Small intestine (tissue), 16 donors: ENCODE results near the gene PARP15. TPM values are rescaled to one million over a fixed set of nuclear protein-coding genes. Genes with fewer than 3 reads are reported as not detected.
A peak's percentile ranks its signal among the peaks of the same experiment; 100 is the strongest.

Source experiments
- DNase-seq, 2 donors: peaks; one replicate each; pipeline versions ENCODE4 v3.0.0 to v3.0.0-alpha.2; 2013
- FAIRE-seq: peaks from 2 replicates; lab custom pipeline; 2012; peaks lifted over from hg19 to GRCh38; lab: Jason Lieb, UNC
- H3K27ac ChIP-seq, 3 donors: one replicate each; pipeline ENCODE4 v1.5.1; 2013; ENCODE audit warnings: low read length in 2 of 3, mild to moderate bottlenecking in 2 of 3, control low read depth in 1 of 3, inconsistent platforms in 1 of 3, low read depth in 1 of 3, moderate library complexity in 1 of 3
- H3K27me3 ChIP-seq, 3 donors: one replicate each; pipeline ENCODE4 v1.6.1; 2013; ENCODE audit warnings: low read length in 3 of 3, inconsistent platforms in 1 of 3; ENCODE audit not compliant: control insufficient read depth in 3 of 3, insufficient read depth in 3 of 3
- H3K36me3 ChIP-seq, 3 donors: one replicate each; pipeline ENCODE4 v1.6.1; 2013; ENCODE audit warnings: low read length in 3 of 3, inconsistent platforms in 1 of 3, low read depth in 1 of 3, mild to moderate bottlenecking in 1 of 3, moderate library complexity in 1 of 3; ENCODE audit not compliant: control insufficient read depth in 3 of 3, insufficient read depth in 2 of 3
- H3K4me1 ChIP-seq, 3 donors: one replicate each; pipeline ENCODE4 v1.6.1; 2013; ENCODE audit warnings: low read length in 2 of 3, inconsistent platforms in 1 of 3, low read depth in 1 of 3, mild to moderate bottlenecking in 1 of 3, moderate library complexity in 1 of 3; ENCODE audit not compliant: control insufficient read depth in 3 of 3, insufficient read depth in 2 of 3
- H3K4me3 ChIP-seq, 3 donors: one replicate each; pipeline ENCODE4 v1.5.1; 2013; ENCODE audit warnings: low read length in 3 of 3, control low read depth in 1 of 3, inconsistent platforms in 1 of 3, low read depth in 1 of 3, mild to moderate bottlenecking in 1 of 3, moderate library complexity in 1 of 3
- H3K9me3 ChIP-seq, 2 donors: one replicate each; pipeline ENCODE4 v1.6.1; 2013; ENCODE audit warnings: low read depth in 1 of 2, low read length in 1 of 2; ENCODE audit not compliant: control insufficient read depth in 2 of 2, insufficient read depth in 1 of 2
- WGBS, 3 donors: extraction: QIAGEN DNeasy Blood & Tissue Kit; methylation state at CpG; one replicate each; pipeline ENCODE4 v1.1.7; 2013; 5-methylcytosine and 5-hydroxymethylcytosine counted together
- long read RNA-seq, 10 donors: transcript quantifications; one replicate each; lab custom pipeline, GENCODE V29; 2026
- polyA plus RNA-seq, 4 donors: library from polyadenylated mRNA; stranded (reverse) in 3 of 4; unstranded in 1 of 4; fragments of 200-250 nt in 3 of 4; fragments of 120-200 nt in 1 of 4; gene quantifications; one replicate each; pipeline versions ENCODE4 v1.2.1 to v1.2.3, GENCODE V29; 2013
- donor health status: healthy with polysubstance abuse.
- donor health status: control.
- donor health status: control.
- donor health status: Bipolar disorder and iron deficiency.
- donor health status: healthy.

PARP15 gene
- 1 to 10 TPM in 1 of 4 donors, under 1 TPM in 3; 0.22 to 1.1 (median 0.75) TPM for polyA plus RNA-seq
- long read RNA-seq, donor 1, result 0 reads
- long read RNA-seq, donor 2, result 0 reads
- long read RNA-seq, donor 3, result 0 reads
- long read RNA-seq, donor 4, result 0 reads
- long read RNA-seq, donor 5, result 0 reads
- long read RNA-seq, donor 6, result 0 reads
- long read RNA-seq, donor 7, result 0 reads
- long read RNA-seq, donor 8, result 0 reads
- long read RNA-seq, donor 9, result 0 reads
- long read RNA-seq, donor 10, partial matches to known transcripts, result 0 of 1 reads
- long read RNA-seq, donor 10, other reads (novel, unspliced or antisense), result 0 of 1 reads

DNA sequence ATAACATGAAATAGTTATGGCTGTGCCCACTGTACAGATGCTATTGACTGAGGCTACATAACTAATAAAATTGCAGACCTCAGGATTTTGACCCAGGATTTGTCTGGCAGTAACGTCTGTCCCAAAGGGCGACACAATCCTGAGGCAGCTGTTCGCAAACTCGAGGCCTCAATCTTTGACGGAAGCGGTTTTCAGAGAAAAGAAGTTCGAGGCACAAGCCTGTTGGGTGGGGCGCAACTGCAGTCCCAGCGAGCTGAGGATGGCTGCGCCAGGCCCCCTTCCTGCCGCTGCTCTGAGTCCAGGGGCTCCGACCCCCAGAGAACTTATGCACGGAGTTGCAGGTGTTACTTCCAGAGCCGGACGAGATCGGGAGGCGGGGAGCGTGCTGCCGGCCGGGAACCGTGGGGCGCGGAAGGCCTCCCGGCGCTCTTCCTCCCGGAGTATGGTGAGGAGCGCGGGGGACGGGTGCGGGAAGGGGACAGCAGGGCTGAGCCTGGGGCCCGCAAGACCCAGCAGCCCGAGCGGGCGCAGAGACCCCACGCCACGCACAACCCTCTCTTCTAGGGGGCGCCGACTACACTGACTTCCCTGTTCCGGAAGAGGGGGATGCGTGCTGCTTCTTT lies at the start of gene PARP15:
PARP15 (plus strand) TSS at position 242 of the 623 bp plus-strand sequence; CDS start at position 260, 18 bp downstream.
- no peak for FAIRE-seq
- Histone ChIP-seq H3K36me3 (peaks cover 0 to 15% (median 0%) of the 10 kb centered on the region in 3 donors), H3K4me1 (peaks cover 0 to 2% (median 0%) of the 10 kb centered on the region in 3 donors), H3K9me3 (peaks cover 0 to 4% of the 10 kb centered on the region in 2 donors), H3K27me3 (peaks cover 0 to 6% (median 0%) of the 10 kb centered on the region in 3 donors), H3K4me3 (peak within 1 kb of the TSS; percentile 49 to 63 (median 60)), H3K27ac (peak within 1 kb of the TSS in 2 of 3 donors; percentile 44 to 80)
- peak; percentile 33 to 47 for DNase-seq
- WGBS, 3 donors, result 3 to 5% (median 4%) methylated on average over 36 to 40 of the region's 40 CpGs

DNA sequence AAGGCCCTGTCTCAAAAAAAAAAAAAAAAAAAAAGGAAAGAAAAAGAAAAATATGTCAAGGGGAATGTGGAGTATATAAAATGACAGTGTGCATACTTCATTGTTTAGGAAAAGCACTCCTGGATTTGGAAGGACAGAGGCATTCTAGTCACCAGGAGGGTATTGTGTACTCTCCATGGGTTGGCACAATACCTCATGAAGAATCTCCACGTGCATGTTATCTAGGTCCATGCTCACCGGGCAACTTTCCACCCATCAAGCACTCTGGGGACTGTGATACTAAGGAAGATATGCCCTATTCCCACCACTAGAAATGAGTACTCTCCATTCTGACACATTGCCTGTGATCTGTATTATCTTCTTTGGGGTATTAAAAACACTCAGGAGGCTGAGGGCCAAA lies 47.3 kb upstream of the PARP15 start:
- Histone ChIP-seq H3K36me3 (peaks cover 17 to 22% (median 20%) of the 10 kb centered on the region in 3 donors), H3K4me3 (no peak overlapping the region), H3K9me3 (no peaks in the 10 kb centered on the region), H3K27ac (no peak overlapping the region), H3K27me3 (no peaks in the 10 kb centered on the region), H3K4me1 (no peaks in the 10 kb centered on the region)
- DNase-seq (no peak), FAIRE-seq (no peak)
- WGBS, 3 donors, result 64 to 88% (median 83%) methylated on average over 2 of the region's 2 CpGs

DNA sequence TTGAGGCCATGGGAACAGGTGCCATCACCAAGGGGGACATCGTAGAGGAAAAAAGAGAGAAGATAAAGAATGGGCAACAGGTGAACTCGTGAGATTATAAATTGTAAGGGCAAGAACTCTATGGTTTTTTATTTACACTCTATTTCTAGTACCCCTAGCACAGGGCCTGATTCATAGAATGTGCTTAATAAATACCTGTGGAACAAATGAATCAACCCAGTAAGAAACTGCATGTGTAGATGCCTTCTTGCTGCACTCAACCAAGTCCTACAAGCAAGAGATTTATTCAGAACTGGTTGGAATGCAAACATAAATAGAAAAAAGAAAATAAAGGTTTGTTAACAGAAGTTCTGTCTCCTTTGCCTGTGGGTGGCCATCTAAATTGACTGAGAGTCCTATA lies 44.0 kb upstream of the PARP15 start:
- H3K9me3 ChIP-seq, result no peaks in the 10 kb centered on the region
- H3K27ac ChIP-seq, result no peak overlapping the region
- no peaks in the 10 kb centered on the region for H3K27me3 ChIP-seq
- no peak for FAIRE-seq
- H3K4me1 ChIP-seq, result peaks cover 0 to 3% (median 0%) of the 10 kb centered on the region in 3 donors
- peaks cover 17 to 29% (median 19%) of the 10 kb centered on the region in 3 donors for H3K36me3 ChIP-seq
- DNase-seq, result no peak
- no peak overlapping the region for H3K4me3 ChIP-seq
- WGBS, 3 donors, result 85 to 93% (median 91%) methylated on average over 2 of the region's 2 CpGs

DNA sequence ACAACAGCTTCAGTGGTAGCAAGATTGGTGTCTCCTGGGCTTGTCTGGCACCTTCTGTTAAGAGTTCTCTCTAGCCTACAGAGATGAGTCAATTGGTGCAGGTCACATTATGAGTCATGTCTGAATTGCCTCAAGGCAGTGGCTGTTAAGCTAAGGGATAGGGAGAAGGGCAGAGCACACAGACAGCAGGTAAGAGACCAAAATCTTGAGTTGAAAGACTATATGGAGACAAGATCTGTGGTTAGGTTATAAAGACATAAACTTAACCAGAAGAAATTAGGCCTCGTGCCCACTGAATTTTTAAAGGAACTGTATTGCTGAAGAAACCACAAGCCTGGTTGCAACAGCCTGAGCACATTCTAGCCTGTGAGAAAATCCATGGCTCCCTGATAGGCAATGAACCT lies 43.5 kb upstream of the PARP15 start:
- peaks cover 0 to 3% (median 0%) of the 10 kb centered on the region in 3 donors for H3K4me1 ChIP-seq
- no peaks in the 10 kb centered on the region for H3K9me3 ChIP-seq
- peaks cover 17 to 29% (median 19%) of the 10 kb centered on the region in 3 donors for H3K36me3 ChIP-seq
- no peak for FAIRE-seq
- no peaks in the 10 kb centered on the region for H3K27me3 ChIP-seq
- 64 to 79% (median 74%) methylated on average over 1 of the region's 1 CpG for WGBS, 3 donors
- H3K27ac ChIP-seq, result no peak overlapping the region
- H3K4me3 ChIP-seq, result no peak overlapping the region
- DNase-seq, result peak; percentile 18 to 23

- H3K4me1 ChIP-seq, result peaks cover 0 to 3% (median 0%) of the 10 kb centered on the region in 3 donors
- H3K27me3 ChIP-seq, result no peaks in the 10 kb centered on the region
- no peak overlapping the region for H3K4me3 ChIP-seq
- DNase-seq, result no peak
- WGBS, 3 donors, result 88 to 97% (median 96%) methylated on average over 6 of the region's 6 CpGs
- FAIRE-seq, result no peak
- no peaks in the 10 kb centered on the region for H3K9me3 ChIP-seq
- H3K36me3 ChIP-seq, result peaks cover 19 to 28% (median 24%) of the 10 kb centered on the region in 3 donors
- no peak overlapping the region for H3K27ac ChIP-seq
Measured at GRCh38 chr3:122535964-122536631, 41.4 kb upstream of the PARP15 start.

- DNase-seq (peak in 1 of 2 donors; percentile 25), FAIRE-seq (no peak)
- 72 to 85% (median 81%) methylated on average over 3 of the region's 3 CpGs for WGBS, 3 donors
- no peaks in the 10 kb centered on the region for H3K9me3 ChIP-seq
- no peaks in the 10 kb centered on the region for H3K27me3 ChIP-seq
- H3K4me3 ChIP-seq, result no peak overlapping the region
- H3K4me1 ChIP-seq, result peaks cover 0 to 3% (median 0%) of the 10 kb centered on the region in 3 donors
- no peak overlapping the region for H3K27ac ChIP-seq
- peaks cover 17 to 28% (median 25%) of the 10 kb centered on the region in 3 donors for H3K36me3 ChIP-seq
Measured at GRCh38 chr3:122536632-122537001, 40.8 kb upstream of the PARP15 start.

DNA sequence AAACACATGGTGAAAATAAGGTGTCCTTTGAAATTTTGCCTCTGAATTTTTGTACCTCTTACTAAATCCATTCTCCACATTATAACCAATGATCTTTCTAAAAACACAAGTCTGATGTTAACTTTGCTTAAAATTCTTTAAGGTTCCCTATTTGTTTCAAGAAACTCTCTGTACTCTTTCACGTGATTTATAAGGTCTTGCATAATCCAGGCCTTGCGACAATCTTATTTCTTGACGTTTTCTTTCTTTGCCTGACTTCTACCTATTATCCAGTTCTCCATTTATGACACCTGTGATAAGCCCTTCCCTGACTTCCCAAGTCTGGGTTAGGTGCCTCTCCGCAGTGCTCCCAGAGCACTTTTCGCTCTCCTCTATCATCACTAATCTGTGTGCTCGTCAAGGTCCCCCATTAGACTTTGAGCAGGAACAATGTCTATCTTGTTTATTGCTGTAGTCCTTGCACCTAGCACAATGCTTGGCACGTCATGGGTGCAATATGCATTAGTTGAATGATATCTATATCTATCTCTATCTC lies 38.4 kb upstream of the PARP15 start:
- 56 to 73% (median 68%) methylated on average over 7 of the region's 7 CpGs for WGBS, 3 donors
- H3K4me1 ChIP-seq, result peaks cover 0 to 3% (median 0%) of the 10 kb centered on the region in 3 donors
- FAIRE-seq, result no peak
- H3K27me3 ChIP-seq, result no peaks in the 10 kb centered on the region
- peak; percentile 48 to 67 for DNase-seq
- H3K27ac ChIP-seq, result no peak overlapping the region
- H3K36me3 ChIP-seq, result peaks cover 16 to 21% (median 18%) of the 10 kb centered on the region in 3 donors
- H3K9me3 ChIP-seq, result no peaks in the 10 kb centered on the region
- H3K4me3 ChIP-seq, result no peak overlapping the region

DNA sequence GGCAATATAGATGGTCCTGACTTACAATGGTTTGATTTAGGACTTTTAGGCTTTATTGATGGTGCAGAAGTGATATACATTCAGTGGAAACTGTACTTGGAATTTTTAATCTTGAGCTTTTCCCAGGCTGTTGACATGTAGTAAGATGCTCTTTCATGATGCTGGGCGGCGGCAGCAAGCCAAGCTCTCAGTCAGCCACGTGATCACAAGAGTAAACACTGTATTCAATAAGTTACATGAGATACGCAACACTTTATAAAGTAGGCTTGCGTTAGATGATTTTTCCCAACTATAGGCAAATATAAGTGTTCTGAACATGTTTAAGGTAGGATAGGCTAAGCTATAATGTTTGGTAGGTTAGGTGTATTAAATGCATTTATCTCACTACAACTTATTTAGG lies 31.3 kb upstream of the PARP15 start:
- Histone ChIP-seq H3K9me3 (no peaks in the 10 kb centered on the region), H3K27me3 (no peaks in the 10 kb centered on the region), H3K36me3 (peaks cover 10 to 27% (median 20%) of the 10 kb centered on the region in 3 donors), H3K4me3 (no peak overlapping the region), H3K4me1 (no peaks in the 10 kb centered on the region), H3K27ac (no peak overlapping the region)
- 87 to 97% (median 89%) methylated on average over 5 of the region's 5 CpGs for WGBS, 3 donors
- DNase-seq, result no peak
- no peak for FAIRE-seq
